ENCODE measurements around the gene LAD1. TPM values are rescaled to one million over a fixed set of nuclear protein-coding genes. Genes with fewer than 3 reads are reported as not detected.

LAD1 gene
- total RNA-seq, 1 experiment from 2014 or later: 0.10 TPM

DNA sequence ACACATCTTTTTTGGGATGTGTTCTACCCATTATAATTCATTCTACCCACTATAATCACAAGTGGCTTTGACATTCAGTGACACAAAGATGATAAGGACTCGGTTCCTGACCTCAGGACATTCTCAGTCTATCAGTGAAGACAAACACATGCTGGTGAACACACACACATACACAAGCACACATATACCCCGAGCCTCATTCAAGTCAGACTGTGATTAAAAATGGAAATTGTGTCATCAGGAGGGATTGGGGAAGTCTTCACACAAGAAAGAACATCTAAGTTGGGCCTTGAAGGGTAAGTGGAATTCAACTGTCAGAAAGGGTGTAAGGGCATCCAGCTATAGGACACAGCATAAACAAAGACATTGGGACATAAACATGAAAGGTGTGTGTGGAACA is 2.6 kb upstream of the LAD1 start:
- H3K4me1 ChIP-seq (ENCODE audit: control insufficient read depth, insufficient read depth, low read length): no peaks in the 10 kb centered on the region
- POLR2A ChIA-PET: no interaction called here
- ATAC-seq: no peak
- no peak for DNase-seq (ENCODE audit: low read depth, low spot score)
- CTCF ChIA-PET: no interaction called here
- TF ChIP-seq TCF7L2 (IDR thresholded peaks at IDR 0.05; ENCODE audit: low read depth, low read length) (no peak), POLR2AphosphoS5 (IDR thresholded peaks at IDR 0.05; ENCODE audit: low read depth, low read length) (no peak), SIN3A (IDR thresholded peaks at IDR 0.05; ENCODE audit: borderline replicate concordance, insufficient read depth, low read depth, low read length) (no peak)
- TF ChIP-seq, protein P1, sequence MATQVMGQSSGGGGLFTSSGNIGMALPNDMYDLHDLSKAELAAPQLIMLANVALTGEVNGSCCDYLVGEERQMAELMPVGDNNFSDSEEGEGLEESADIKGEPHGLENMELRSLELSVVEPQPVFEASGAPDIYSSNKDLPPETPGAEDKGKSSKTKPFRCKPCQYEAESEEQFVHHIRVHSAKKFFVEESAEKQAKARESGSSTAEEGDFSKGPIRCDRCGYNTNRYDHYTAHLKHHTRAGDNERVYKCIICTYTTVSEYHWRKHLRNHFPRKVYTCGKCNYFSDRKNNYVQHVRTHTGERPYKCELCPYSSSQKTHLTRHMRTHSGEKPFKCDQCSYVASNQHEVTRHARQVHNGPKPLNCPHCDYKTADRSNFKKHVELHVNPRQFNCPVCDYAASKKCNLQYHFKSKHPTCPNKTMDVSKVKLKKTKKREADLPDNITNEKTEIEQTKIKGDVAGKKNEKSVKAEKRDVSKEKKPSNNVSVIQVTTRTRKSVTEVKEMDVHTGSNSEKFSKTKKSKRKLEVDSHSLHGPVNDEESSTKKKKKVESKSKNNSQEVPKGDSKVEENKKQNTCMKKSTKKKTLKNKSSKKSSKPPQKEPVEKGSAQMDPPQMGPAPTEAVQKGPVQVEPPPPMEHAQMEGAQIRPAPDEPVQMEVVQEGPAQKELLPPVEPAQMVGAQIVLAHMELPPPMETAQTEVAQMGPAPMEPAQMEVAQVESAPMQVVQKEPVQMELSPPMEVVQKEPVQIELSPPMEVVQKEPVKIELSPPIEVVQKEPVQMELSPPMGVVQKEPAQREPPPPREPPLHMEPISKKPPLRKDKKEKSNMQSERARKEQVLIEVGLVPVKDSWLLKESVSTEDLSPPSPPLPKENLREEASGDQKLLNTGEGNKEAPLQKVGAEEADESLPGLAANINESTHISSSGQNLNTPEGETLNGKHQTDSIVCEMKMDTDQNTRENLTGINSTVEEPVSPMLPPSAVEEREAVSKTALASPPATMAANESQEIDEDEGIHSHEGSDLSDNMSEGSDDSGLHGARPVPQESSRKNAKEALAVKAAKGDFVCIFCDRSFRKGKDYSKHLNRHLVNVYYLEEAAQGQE (IDR thresholded peaks at IDR 0.05; ENCODE audit: insufficient read depth in 1 of 2, low read depth in 2 of 2, low read length in 1 of 2): no peak
- TF ChIP-seq, protein P2, sequence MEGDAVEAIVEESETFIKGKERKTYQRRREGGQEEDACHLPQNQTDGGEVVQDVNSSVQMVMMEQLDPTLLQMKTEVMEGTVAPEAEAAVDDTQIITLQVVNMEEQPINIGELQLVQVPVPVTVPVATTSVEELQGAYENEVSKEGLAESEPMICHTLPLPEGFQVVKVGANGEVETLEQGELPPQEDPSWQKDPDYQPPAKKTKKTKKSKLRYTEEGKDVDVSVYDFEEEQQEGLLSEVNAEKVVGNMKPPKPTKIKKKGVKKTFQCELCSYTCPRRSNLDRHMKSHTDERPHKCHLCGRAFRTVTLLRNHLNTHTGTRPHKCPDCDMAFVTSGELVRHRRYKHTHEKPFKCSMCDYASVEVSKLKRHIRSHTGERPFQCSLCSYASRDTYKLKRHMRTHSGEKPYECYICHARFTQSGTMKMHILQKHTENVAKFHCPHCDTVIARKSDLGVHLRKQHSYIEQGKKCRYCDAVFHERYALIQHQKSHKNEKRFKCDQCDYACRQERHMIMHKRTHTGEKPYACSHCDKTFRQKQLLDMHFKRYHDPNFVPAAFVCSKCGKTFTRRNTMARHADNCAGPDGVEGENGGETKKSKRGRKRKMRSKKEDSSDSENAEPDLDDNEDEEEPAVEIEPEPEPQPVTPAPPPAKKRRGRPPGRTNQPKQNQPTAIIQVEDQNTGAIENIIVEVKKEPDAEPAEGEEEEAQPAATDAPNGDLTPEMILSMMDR (IDR thresholded peaks at IDR 0.05): no peak
- intact Hi-C loops (cut with micrococcal nuclease; ENCODE audit: unreplicated experiment): no loop called here
- no peak overlapping the region for H3K27ac ChIP-seq (ENCODE audit: low read length)
- in situ Hi-C loops (cut with HindIII; ENCODE audit: low pct_unique_long_range_greater_than_20kb, low sequenced_read_pairs): no loop called here
- H3K4me3 ChIP-seq (ENCODE audit: low read depth in 2 of 2, low read length in 2 of 2): no peak overlapping the region
- BruUV-seq (replicated peaks): no TSS peak
- no peaks in the 10 kb centered on the region for H3K9me3 ChIP-seq (ENCODE audit: control insufficient read depth, insufficient read depth, low read depth, low read length)
- H3K36me3 ChIP-seq (ENCODE audit: control insufficient read depth, insufficient read depth, low read length): 0 out of 2 replicates have a peak, but pooled peaks cover 2% of the 10 kb centered on the region
- H3K27me3 ChIP-seq (ENCODE audit: control insufficient read depth, insufficient read depth, low read length): peaks cover 5% of the 10 kb centered on the region; the same call in 1 of the 2 replicates

DNA sequence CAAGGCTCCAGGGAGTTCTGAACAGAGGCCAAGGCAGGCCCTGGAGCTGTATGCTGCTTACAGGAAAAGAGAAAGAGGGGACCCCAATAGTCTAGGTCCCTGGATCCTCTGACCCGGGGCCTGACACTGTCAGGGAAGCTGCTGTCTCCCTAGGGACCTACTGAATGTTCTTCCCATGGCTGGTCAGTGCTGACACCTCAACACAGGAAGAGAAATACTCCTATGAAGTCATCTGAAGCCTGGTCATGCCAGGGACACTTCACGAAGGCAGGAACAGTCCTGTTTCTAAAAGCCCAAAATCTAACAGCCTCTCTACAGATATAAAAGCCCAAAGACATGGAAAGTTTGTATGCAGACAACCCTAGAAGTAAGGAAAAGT is 1.7 kb upstream of the LAD1 start:
- TF ChIP-seq POLR2AphosphoS5 (IDR thresholded peaks at IDR 0.05; ENCODE audit: low read depth, low read length): no peak
- TF ChIP-seq, protein P1 (IDR thresholded peaks at IDR 0.05; ENCODE audit: insufficient read depth in 1 of 2, low read depth in 2 of 2, low read length in 1 of 2): no peak
- TF ChIP-seq SIN3A (IDR thresholded peaks at IDR 0.05; ENCODE audit: borderline replicate concordance, insufficient read depth, low read depth, low read length): no peak
- TF ChIP-seq, protein P2 (IDR thresholded peaks at IDR 0.05): no peak
- TF ChIP-seq TCF7L2 (IDR thresholded peaks at IDR 0.05; ENCODE audit: low read depth, low read length): no peak
- no peaks in the 10 kb centered on the region for H3K9me3 ChIP-seq (ENCODE audit: control insufficient read depth, insufficient read depth, low read depth, low read length)
- no peak overlapping the region for H3K27ac ChIP-seq (ENCODE audit: low read length)
- in situ Hi-C loops (cut with HindIII; ENCODE audit: low pct_unique_long_range_greater_than_20kb, low sequenced_read_pairs) (no loop called here), intact Hi-C loops (cut with micrococcal nuclease; ENCODE audit: unreplicated experiment) (no loop called here)
- no TSS peak for BruUV-seq (replicated peaks)
- DNase-seq (ENCODE audit: low read depth, low spot score): no peak
- 0 out of 2 replicates have a peak, but pooled peaks cover 2% of the 10 kb centered on the region for H3K36me3 ChIP-seq (ENCODE audit: control insufficient read depth, insufficient read depth, low read length)
- ChIA-PET POLR2A (no interaction called here), CTCF (interaction anchor here (0.6 to 0.8 kb wide), 2 partner anchors 9 to 13 kb away, joined by 3 to 8 read pairs; no protein-coding TSS in a partner anchor)
- H3K27me3 ChIP-seq (ENCODE audit: control insufficient read depth, insufficient read depth, low read length): peaks cover 5% of the 10 kb centered on the region; the same call in 1 of the 2 replicates
- ATAC-seq: no peak
- H3K4me1 ChIP-seq (ENCODE audit: control insufficient read depth, insufficient read depth, low read length): no peaks in the 10 kb centered on the region
- H3K4me3 ChIP-seq (ENCODE audit: low read depth in 2 of 2, low read length in 2 of 2): no peak overlapping the region
